ENCODE measurements around the gene RLN1. TPM values are rescaled to one million over a fixed set of nuclear protein-coding genes. Genes with fewer than 3 reads are reported as not detected.
"Not testable (repeated sequence)": the region's sequence is repeated elsewhere in the genome, so short reads cannot be mapped to it uniquely, and the experiment has no call there.

The RLN1 gene
- total and polyA plus RNA-seq, 2 experiments from 2014 or later: 1.2 to 3.0 TPM

- TF ChIP-seq EZH2 (IDR thresholded peaks at IDR 0.05; ENCODE audit: low read depth, unreplicated experiment) (no peak), JUNB (IDR thresholded peaks at IDR 0.05; ENCODE audit: unreplicated experiment) (no peak), NANOG (IDR thresholded peaks at IDR 0.05; ENCODE audit: borderline replicate concordance) (no peak)
These were observed 13.1 kb upstream of the RLN1 start (continued) for GRCh38 chr9:5352637-5353248.

GRCh38 chr9:5336688-5337087, 3.0 kb downstream of the RLN1 start:
- no peaks in the 10 kb centered on the region for H3F3A ChIP-seq (replicated peaks; ENCODE audit: low read depth)
- no peaks in the 10 kb centered on the region for H3K27me3 ChIP-seq (ENCODE audit: insufficient read depth)
- TF ChIP-seq ETS1 (IDR thresholded peaks at IDR 0.05) (no peak), ZNF462 (CRISPR knock-in tag; IDR thresholded peaks at IDR 0.05) (no peak), EZH2phosphoT487 (IDR thresholded peaks at IDR 0.05; ENCODE audit: unreplicated experiment) (no peak), CREB1 (CRISPR knock-in tag; IDR thresholded peaks at IDR 0.05; ENCODE audit: low read depth) (no peak), POLR2AphosphoS5 (IDR thresholded peaks at IDR 0.05; ENCODE audit: low read depth) (no peak), JUNB (IDR thresholded peaks at IDR 0.05; ENCODE audit: unreplicated experiment) (no peak), STAT1 (IDR thresholded peaks at IDR 0.05; ENCODE audit: unreplicated experiment) (no peak), CTCF (conservative IDR thresholded peaks at IDR 0.05; ENCODE audit: low read depth in 2 of 2) (no peak), ZNF114 (CRISPR knock-in tag; IDR thresholded peaks at IDR 0.05) (no peak)
- Mint-ChIP-seq H3K4me1 (peaks cover 3% of the 10 kb centered on the region; the same call in 1 of the 3 replicates), H3K4me3 (no peak overlapping the region), H3K27me3 (ENCODE audit: insufficient read depth, low read depth, poor library complexity) (no peaks in the 10 kb centered on the region), H3K27ac (no peak overlapping the region), H3K9me3 (no peaks in the 10 kb centered on the region), H3K36me3 (ENCODE audit: low read depth) (no peaks in the 10 kb centered on the region; the same call in 2 of the 3 replicates)
- H3K4me3 ChIP-seq: no peak overlapping the region
- no peak overlapping the region for H2AFZ ChIP-seq
- no peak overlapping the region for H3K4me2 ChIP-seq
- no peaks in the 10 kb centered on the region for H3K9me2 ChIP-seq (ENCODE audit: insufficient read depth)
- no peaks in the 10 kb centered on the region for H3K36me3 ChIP-seq (ENCODE audit: insufficient read depth)
- H3K4me1 ChIP-seq (ENCODE audit: insufficient read depth): no peaks in the 10 kb centered on the region
- H4K20me1 ChIP-seq (replicated peaks; ENCODE audit: insufficient read depth): no peaks in the 10 kb centered on the region
- DNase-seq (ENCODE audit: low spot score) (no peak), ATAC-seq (no peak)
- no peak overlapping the region for H3K27ac ChIP-seq (ENCODE audit: low read depth)
- no peaks in the 10 kb centered on the region for H3K79me2 ChIP-seq (replicated peaks; ENCODE audit: insufficient read depth)

- not testable (repeated sequence) for H3K4me2 ChIP-seq; H3K27ac ChIP-seq (ENCODE audit: low read depth); H3K9me2 ChIP-seq (ENCODE audit: insufficient read depth); H3K27ac Mint-ChIP-seq; H3K4me3 Mint-ChIP-seq; H3F3A ChIP-seq (replicated peaks; ENCODE audit: low read depth); H3K27me3 ChIP-seq (ENCODE audit: insufficient read depth); ATAC-seq; H4K20me1 ChIP-seq (replicated peaks; ENCODE audit: insufficient read depth); H3K79me2 ChIP-seq (replicated peaks; ENCODE audit: insufficient read depth); DNase-seq (ENCODE audit: low spot score); H2AFZ ChIP-seq; H3K4me3 ChIP-seq; H3K36me3 ChIP-seq (ENCODE audit: insufficient read depth); H3K27me3 Mint-ChIP-seq (ENCODE audit: insufficient read depth, low read depth, poor library complexity)
- H3K9me3 Mint-ChIP-seq: peaks cover 14% of the 10 kb centered on the region
- H3K4me1 Mint-ChIP-seq: peaks cover 15% of the 10 kb centered on the region
- H3K36me3 Mint-ChIP-seq (ENCODE audit: low read depth): peaks cover 14% of the 10 kb centered on the region; the same call in 2 of the 3 replicates
- H3K4me1 ChIP-seq (ENCODE audit: insufficient read depth): peaks cover 14% of the 10 kb centered on the region
These were observed 8.4 kb downstream of the RLN1 start for GRCh38 chr9:5331276-5331675.
